ENCODE results near the gene JTB.

The JTB gene

GRCh38 chr1:153953859-153954365 is 23.6 kb downstream of the JTB start:
- no peak for DNase-seq

GRCh38 chr1:153951801-153952200 is 25.7 kb downstream of the JTB start:
- no peak for DNase-seq

DNA sequence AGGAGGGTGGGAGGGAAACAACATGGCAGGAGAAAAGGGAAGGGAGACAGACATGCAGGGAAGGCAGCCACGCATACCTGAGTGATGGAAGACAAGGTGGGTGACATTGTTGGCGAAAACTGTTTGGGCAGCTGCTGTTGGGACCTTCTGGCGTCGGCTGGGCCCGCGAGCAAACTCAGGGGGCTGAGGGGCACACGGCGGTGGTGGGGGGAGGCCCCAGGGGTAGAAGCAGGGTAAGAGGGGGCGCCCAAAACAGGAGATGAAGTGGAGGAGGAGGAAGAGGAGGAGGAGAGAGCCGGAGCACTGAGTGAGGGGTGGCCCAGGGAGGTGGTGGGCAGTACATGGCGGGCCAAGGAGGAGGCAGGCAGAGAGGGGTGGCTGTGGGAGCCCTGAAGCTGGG is 26.3 kb downstream of the JTB start:
- DNase-seq: no peak

DNA sequence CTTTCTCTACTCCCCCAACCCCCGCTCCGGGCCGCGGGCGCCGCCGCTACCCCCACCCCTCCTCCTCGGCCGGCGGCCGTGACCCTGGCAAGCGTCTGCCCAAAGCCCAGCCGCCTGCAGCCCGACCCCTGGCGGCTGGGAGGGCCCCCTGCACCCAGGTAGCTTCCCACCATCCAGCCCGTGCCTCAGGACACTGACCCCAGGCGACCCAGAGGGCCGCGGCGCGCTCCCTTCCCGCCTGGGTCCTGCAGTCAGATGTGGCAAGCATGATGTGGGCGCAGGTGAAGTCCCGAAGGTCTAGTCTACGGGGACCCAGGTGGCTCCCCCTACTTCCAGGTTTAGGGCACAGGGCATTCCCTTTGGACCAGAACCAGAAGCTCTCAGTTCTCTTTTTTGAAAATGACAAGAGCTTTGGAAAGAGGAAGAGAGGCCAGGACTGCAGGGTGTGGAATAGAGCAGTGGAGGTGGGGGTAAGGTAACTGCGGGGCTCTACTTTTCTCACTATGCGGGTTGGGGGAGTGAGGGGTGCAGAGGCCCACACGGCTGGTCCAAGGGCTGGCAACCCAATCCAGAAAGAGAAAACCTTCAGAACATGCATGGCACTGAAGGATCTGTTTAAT is 30.7 kb downstream of the JTB start, which contains the start of gene DENND4B:
Gene DENND4B, minus strand, starts transcription at position 97 of the 620 bp plus-strand sequence. CDS start 2,344 bp downstream, outside the sequence.
- DNase-seq: peak; percentile 78

DNA sequence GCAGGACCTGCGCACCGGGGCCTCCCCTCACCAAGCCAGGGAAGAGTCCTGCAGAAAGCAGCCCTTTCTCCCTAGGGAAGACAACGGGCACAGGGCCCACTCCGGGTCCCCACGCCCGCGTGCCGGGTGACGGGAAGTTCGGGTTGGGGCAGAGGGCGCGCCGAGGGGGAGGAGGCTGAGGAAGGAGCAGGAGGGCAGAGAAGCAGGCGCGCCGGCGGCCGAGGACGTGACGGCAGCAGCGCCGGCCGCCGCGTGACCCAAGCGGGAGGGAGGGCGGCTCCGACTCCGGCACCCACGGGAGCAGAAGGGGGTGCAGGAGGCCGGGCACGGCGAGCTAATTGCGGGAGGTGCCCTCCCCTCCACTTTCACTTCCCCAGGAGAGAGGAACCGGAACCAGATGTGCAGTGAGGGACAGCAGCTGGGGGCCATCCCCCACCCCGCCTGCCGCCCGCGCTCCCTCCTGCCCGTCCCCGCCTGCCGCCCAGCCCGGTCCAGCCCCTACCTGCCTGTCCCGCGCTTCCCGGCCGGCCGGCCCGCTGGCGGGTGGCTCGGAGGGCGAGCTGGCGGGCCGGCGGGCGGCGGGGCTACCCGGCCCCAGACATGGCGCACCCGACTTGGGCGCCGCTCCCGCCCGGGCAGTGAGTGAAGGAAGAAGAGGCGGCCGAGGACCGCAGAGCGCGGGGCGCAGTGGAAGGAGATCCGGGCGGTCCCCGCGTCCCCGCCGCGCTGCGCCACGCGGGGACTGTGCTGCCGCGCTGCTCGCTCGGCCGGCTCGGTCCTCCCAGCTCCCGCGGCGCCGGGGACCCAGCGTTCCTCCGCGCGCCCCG is 31.5 kb downstream of the JTB start:
- peak; percentile 72 for DNase-seq

- DNase-seq: peak; percentile 74
Measured at GRCh38 chr1:153945131-153945794, 32.2 kb downstream of the JTB start.

DNA sequence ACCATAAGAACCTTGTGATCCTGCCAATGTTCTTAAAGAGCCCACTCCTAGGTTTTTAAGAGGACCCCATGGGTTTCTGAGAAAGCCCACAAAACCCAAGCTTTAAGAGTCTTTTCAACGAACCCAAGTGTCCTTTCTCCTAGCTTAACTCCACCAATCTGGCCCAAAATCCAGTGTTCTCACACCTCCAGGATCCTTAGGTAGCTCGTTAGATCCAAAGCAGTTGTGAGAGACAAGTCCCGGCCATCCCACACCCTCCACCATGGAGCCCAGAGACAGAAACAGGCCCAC is 32.7 kb downstream of the JTB start:
- DNase-seq: no peak

DNA sequence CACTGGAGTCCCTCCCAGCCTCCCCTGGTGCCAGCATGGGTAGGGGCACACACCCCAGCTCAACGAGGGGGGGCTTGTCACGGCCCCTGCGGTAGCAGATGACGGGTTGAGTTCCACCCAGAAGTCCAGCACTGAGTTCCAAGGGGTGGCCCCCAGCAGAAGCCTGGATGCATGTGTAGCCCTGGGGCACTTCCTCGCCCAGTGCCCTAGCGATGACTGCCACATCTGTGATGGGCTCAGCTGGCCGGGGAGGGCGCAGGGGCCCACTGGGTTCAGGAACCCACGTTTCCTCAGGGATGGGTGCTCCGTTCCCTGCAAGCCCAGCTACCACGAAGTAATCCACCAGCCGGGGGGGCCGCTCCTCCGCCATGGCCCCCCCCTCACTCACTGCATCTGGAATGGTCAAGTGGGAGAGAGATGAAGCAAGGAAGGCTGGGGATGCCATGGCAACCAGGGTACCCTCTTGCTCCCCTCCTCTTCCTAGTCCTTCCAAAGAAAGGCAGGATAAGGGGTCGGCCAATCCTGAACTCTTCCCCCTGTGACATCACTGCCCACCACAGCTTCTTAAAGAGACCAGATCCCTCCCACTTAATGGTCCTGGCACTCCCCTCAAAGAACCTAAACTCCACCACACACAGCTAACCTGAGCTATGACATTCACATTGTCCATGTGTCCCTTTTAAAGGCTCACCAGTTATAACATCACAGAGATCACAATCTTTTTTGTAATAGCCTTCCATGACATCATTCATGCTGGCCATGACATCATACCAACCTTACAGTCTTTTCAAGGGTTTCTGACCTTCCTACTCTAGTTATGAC is 33.3 kb downstream of the JTB start:
- DNase-seq: no peak

DNA sequence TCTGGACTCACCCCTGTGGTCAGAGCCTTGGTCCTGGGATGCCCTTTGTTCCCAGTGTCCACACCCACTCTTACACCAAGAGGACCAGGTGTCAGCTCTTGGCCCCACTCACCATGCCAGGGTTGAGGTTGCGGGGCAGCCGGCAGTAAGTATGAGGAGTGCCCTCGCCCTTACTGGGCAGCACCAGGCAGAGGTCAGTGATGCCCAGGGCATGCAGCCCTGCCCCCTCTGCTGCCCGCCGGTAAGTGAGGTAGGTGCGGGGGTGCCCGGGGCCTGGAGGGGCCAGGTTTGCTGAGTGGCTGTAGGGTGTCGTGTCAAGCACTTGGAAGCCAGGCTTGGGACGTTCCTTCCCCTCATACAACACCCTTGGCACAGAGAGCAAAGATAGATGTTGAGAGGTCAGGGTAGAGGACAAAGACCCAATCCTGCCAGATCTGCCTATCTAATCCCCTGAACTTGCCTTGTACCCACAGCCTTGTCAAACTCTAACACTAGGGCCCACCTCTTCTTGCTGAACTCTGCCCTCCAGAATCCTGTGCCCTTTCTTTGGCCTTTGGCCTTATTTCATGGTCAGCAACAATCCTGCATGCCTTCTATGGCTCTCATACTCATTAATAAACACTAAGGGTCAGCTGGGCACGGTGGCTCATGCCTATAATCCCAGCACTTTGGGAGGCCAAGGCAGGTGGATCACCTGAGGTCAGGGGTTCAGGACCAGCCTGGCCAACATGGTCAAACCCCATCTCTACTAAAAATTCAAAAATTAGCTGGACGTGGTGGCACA is 34.5 kb downstream of the JTB start:
- DNase-seq: no peak

DNA sequence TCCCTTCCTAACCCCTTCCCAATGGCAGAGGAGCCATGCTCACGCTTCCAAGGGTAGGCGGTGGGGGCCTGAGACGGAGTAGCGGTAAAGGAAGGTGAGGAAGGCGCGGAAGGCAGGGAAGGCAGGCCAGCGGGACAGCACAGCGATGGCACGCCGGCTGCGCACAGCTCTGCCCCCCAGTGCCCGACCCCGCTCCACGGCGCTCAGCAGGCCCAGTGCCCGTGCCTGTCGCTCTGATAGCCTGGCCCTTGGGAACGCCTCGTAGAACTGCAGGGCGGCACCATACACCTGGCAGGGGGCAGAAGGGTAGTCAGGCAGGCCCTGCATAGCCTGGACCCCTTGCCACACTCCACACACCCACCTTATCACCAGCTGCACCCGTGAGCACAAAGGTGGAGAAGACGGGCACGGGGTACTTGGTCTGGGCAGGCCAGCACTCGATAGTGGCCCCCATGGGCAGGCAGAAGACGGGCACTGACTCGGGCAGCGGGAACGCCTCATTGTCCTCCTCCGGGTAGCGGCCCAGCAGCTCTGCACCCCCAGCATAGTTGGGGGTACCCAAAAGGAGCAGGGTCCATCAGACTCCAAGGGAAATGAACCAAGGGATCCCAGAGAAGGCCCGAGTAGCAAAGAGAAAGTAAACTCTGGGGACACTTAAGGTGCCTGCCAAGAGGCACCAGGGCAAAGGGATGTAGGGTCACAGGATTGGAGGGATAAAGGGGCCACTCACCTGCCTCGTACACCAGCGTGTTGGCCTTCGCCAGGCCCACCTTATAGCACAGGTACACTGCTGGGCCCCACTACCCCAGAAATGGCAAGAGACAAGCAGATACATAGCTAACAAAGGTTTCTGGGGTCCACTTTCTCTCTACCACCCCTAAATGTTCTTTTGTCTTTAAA is 35.4 kb downstream of the JTB start:
- no peak for DNase-seq

DNA sequence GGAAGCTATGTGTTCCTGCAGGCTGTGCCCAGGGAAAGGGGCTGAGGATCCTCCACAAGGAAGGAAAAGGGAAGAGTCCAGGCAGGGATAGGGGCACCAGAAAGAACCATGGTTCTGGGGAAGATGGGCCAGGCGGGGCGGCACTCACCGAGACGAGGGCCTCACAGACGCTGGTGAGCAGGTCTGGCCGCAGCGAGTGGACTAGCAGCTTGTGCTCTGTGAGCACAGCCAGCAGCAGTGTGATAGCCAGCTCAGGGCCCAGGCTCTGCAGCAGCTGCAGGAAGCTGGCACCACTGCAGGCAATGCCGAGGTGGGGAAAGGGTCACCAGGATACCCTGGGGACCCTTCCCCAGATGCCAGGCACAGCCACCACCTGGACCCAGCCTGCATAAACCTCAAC is 36.7 kb downstream of the JTB start:
- DNase-seq: no peak

GRCh38 chr1:153939476-153939875 is 38.0 kb downstream of the JTB start:
- DNase-seq: no peak

DNA sequence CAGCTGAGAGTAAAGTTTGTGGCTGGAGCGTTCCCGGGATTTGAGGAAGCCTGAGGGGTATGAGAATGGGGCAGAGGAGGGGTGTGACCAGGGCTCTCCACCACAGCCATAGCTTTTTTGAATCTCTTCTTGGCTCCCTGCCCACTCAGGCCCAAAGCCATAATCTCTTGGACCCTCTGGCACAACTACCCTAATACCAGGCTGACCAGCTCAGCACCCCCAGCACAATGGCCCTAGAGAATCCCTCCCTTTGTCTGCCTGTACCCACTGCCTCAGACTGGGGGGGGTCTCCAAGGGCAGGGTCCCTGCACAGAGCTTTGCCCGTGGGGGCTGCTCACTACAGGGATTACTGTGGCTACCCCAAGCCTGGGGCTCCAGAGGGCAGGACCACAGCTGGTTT is 38.5 kb downstream of the JTB start:
- no peak for DNase-seq

- no peak for DNase-seq
Measured at GRCh38 chr1:153937331-153937730, 40.1 kb downstream of the JTB start.

GRCh38 chr1:153936011-153936802 is 41.3 kb downstream of the JTB start:
- no peak for DNase-seq

DNA sequence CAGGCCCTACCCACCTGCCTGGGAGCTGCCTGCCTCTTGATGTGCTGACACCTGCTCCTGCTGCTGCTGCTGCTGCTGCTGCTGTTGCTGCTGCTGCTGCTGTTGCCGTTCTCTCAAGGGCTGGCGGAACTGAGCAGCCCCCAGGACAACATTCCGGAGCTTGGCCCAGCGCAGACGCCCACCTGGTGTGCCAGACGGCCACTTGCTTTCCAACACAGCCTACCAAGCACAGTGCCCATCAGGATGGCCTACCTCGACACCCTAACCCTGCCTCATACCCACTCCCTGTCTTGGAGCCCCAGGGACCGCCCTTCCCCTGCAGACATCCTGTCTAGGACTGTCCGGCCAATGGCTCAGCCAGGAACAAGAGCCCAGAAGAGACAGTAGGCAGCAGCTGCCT is 42.7 kb downstream of the JTB start:
- no peak for DNase-seq

- DNase-seq: no peak
Measured at GRCh38 chr1:153933955-153934354, 43.5 kb downstream of the JTB start.

GRCh38 chr1:153933430-153933829 is 44.0 kb downstream of the JTB start:
- no peak for DNase-seq

- no peak for DNase-seq
Measured at GRCh38 chr1:153932156-153933131, 45.0 kb downstream of the JTB start.
